Subcutaneous adipose tissue (tissue), 4 donors: Measurements from ENCODE around the gene HABP2. TPM values are rescaled to one million over a fixed set of nuclear protein-coding genes. Genes with fewer than 3 reads are reported as not detected.

ENCODE experiments used
- CTCF ChIP-seq: fragments of 450-650 bp; IDR thresholded peaks from one replicate; pipeline ENCODE4 v1.5.1; 2016; ENCODE audit warnings: low read depth, mild to moderate bottlenecking, control low read depth, antibody characterized with exemption, moderate library complexity
- total RNA-seq, 4 donors: library from RNA; depleted of rRNA; stranded (reverse); fragments of >200 nt; gene quantifications; one replicate each; pipeline ENCODE4 v1.1.0, GENCODE V29; 2016

HABP2 gene
- total RNA-seq, 4 donors from 2014 or later, result not detected

- TF ChIP-seq CTCF, result no peak
These were observed 2.9 kb downstream of the HABP2 start for GRCh38 chr10:113555751-113556150.

DNA sequence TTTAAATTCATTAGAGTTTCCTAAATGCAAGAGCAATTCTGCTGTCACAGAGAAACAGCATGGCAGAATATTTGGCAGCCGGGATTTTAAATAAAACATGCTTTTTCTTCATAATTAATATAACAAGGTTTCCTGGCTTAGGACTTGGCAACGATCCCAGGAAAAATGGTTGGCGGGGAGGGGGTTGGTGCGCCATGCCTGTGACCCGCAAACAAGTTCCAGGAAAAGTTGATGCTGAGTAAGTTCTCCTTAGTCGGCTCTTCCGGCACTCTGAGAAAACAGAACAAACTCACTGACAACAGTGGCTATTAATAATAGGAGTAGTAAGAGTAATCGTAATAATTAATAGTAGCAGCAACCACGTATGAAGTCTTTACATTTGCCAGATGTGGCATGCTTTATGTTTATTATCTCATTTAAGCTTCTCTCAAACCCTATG, 4.6 kb downstream of the HABP2 start:
- TF ChIP-seq CTCF, result no peak

DNA sequence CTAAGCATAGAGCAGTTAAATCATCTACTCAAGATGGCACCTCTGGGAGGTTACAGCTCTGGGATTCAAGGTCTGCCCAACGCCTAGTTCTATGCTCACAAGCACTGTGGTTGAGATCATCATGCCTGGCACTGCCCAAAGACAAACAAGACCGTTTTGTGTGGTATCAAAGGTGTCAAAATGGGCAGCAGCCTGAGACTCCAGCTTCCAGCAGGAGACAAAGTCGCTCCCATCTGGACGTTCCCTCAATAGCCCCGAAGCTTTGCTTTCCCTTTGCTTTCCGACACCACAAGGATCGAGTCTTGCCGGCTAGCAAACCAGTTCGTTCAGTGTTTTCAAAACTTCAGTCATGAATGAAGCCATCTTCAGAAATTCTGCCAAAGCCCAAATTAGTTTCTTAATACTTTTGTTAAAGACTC, 5.1 kb downstream of the HABP2 start:
- no peak for TF ChIP-seq CTCF

GRCh38 chr10:113560071-113560470, 7.2 kb downstream of the HABP2 start:
- TF ChIP-seq CTCF, result no peak

DNA sequence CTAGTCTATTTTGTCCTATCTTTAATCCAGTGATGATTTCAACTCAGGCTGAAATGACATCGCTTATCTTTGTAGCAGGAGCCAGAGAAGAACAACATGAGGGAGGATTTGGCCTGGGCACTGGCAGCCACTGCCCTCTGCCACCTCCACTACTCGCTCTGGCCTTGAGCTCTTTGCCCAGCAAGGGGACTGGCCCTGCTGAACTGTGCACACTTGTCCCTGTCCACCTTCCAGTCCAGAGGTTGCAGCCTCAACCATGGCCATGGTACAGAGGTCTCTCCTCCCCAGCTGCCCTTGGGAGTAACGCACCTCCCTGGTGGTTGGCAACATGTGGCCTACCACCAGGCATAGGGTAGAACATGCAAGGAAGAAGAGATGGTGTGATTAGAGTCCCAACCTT, 8.4 kb downstream of the HABP2 start:
- TF ChIP-seq CTCF, result no peak

DNA sequence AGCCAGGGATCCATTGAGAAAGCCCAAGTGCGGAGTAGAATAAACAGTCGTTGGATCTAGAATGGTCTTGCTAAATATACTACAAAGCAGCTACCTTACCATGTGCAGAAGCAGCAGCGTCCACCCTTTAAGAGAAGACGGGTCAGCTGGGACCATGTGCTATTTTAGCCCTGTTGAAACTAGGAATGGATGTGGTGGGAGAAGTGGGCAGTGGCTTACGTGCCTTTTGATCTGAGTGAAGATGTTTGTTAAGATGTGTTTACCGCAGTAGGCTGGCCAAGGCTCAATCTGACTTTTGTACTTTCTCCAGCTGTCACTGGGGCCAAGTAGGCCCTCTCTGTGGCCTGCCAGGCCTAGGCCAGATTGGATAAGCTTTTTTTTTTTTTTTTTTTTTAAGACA, 9.2 kb downstream of the HABP2 start:
- no peak for TF ChIP-seq CTCF

DNA sequence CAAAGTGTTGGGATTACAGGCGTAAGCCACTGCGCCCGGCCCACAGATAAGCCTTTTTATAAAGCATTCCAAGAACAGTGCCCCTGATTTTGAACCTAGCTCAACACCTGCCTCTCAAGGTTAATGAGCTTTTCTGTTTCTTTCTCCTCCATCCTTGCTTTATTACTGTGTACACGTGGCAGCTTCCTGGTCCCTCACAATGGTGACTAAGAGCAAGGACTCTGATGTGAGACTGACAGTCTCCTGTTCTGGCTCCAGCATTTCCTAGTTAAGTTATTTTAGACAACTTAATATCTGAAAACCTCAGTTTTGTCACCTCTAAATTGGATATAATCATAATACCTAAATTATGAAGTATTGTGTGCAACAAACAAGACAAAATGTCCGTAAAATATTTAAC, 9.9 kb downstream of the HABP2 start:
- TF ChIP-seq CTCF, result no peak
